Stimulated activated CD4-positive, alpha-beta T cell treated with anti-CD3 and anti-CD28 coated beads, TNF-alpha, amount 100 ng/mL, for 4 hours (primary cell): ENCODE measurements around the gene GLRA1.

Experiments
- DNase-seq, 3 experiments: peaks; one replicate each; pipeline ENCODE4 v3.0.0-alpha.2; 2020; ENCODE audit warnings: low read depth in 3 of 3

The GLRA1 gene

GRCh38 chr5:151773951-151774350 lies 150.7 kb downstream of the GLRA1 start:
- no peak for DNase-seq

DNA sequence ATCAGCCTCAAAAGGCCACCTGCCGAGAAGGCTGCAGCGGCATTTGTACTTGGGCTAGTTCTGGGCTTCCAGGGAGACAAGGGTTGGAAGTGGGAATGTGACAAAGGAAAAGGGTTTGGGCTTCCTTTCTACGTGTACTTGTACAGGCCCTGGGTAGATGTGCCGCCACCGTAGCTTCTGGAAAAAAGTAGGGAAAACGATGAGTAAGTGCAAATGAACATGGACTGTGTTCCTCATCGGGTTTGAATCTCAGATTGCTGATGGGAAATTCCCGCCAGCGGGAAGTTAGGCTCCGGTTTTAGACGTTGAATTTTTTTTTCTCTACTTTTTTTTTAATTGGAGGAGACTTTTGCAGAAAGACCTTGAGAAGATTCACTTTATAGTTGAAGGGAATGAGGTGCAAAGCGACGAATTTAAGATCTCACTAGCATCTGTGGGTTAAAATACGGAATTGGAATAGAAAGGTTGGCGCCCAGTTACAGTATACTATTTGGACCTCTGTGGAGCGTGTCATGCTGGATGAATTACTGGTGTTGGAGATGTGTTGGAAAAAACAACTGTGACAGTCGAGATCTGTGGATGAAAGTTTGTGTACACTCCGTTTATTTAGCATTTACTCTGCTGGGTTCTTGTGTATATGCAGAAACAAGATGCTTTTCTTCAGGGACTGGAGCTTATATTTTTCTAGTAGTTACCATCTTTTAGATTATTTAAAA lies 151.6 kb downstream of the GLRA1 start:
- no peak for DNase-seq
